ENCODE data around the gene CD300LB.

DNA sequence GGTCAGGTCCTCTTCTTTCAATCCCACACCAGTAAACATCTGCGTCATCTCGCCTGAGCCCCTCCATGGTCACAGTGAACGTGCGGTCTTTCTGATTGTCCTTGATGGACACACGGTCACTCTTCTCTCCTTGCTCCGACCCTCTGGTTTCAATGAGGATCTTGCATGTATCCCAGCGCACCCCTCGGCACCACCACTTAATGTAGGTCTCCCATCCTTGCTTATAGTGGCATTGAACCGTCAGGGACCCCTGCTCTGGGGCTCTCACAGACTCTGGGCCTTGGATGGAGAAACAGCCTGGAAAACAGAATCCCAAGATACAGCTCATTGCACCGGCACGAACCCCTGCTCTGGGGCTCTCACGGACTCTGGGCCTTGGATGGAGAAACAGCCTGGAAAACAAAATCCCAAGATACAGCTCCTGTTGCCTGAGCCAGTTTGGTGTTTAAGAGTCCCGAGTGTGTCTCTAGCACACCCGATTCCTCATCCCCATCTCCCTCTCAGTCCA is 5.4 kb downstream of the CD300LB start:
- TF ChIP-seq CTCF (IDR thresholded peaks at IDR 0.05), result no peak
- no peak for TF ChIP-seq POLR2A (IDR thresholded peaks at IDR 0.05)

Measured in esophagus squamous epithelium (tissue), 4 donors.